ENCODE results near the gene DHTKD1.

Gene DHTKD1

GRCh38 chr10:12068449-12069269 is at the start of gene DHTKD1:
DHTKD1 (plus strand) TSS chr10:12068954; CDS start chr10:12069034, 80 bp downstream.
- peak; percentile 96 to 98 (median 96) for DNase-seq

GRCh38 chr10:12019283-12019971 is 49.3 kb upstream of the DHTKD1 start:
- DNase-seq, result no peak

GRCh38 chr10:12020574-12020973 is 48.2 kb upstream of the DHTKD1 start:
- DNase-seq, result no peak

- no peak for DNase-seq
These were observed 46.0 kb upstream of the DHTKD1 start for GRCh38 chr10:12022580-12023257.

- DNase-seq, result no peak
These were observed 43.2 kb upstream of the DHTKD1 start for GRCh38 chr10:12025591-12025990.

GRCh38 chr10:12027539-12027938 is 41.2 kb upstream of the DHTKD1 start:
- DNase-seq, result no peak

GRCh38 chr10:12031404-12031803 is 37.4 kb upstream of the DHTKD1 start:
- no peak for DNase-seq

GRCh38 chr10:12036073-12036655 is 32.6 kb upstream of the DHTKD1 start:
- no peak for DNase-seq

- DNase-seq, result no peak
These were observed 26.9 kb upstream of the DHTKD1 start for GRCh38 chr10:12041766-12042408.

- DNase-seq, result peak; percentile 29 to 50 (median 37)
These were observed 26.4 kb upstream of the DHTKD1 start for GRCh38 chr10:12042409-12042796.

GRCh38 chr10:12042797-12043651 is 25.7 kb upstream of the DHTKD1 start, which contains the start of gene UPF2:
UPF2 (minus strand) TSS chr10:12042809; CDS start chr10:12035423, 7,386 bp downstream.
- DNase-seq, result peak; percentile 90 to 97 (median 93)

- no peak for DNase-seq
These were observed 23.2 kb upstream of the DHTKD1 start for GRCh38 chr10:12045596-12045995.

- DNase-seq, result no peak
These were observed 20.2 kb upstream of the DHTKD1 start for GRCh38 chr10:12048547-12048946.

- no peak for DNase-seq
These were observed 18.2 kb upstream of the DHTKD1 start for GRCh38 chr10:12050528-12050927.

GRCh38 chr10:12051241-12051640 is 17.5 kb upstream of the DHTKD1 start:
- no peak for DNase-seq

- no peak for DNase-seq
These were observed 13.0 kb upstream of the DHTKD1 start for GRCh38 chr10:12055732-12056131.

- no peak for DNase-seq
These were observed 12.0 kb upstream of the DHTKD1 start for GRCh38 chr10:12056748-12057147.

GRCh38 chr10:12061124-12061523 is 7.6 kb upstream of the DHTKD1 start:
- DNase-seq, result no peak

GRCh38 chr10:12062754-12063482 is 5.8 kb upstream of the DHTKD1 start:
- no peak for DNase-seq

GRCh38 chr10:12063483-12063818 is 5.3 kb upstream of the DHTKD1 start:
- DNase-seq, result no peak

- no peak for DNase-seq
These were observed 1.4 kb upstream of the DHTKD1 start for GRCh38 chr10:12067336-12067735.
